HepG2 (cell line): ENCODE measurements around the gene ATP6V1F. TPM values are rescaled to one million over a fixed set of nuclear protein-coding genes. Genes with fewer than 3 reads are reported as not detected.

Experiments
- ATAC-seq: fragments of 200-7000 bp; cut with Tn5 transposase; 3 replicates; pipeline ENCODE4 v1.9.1; 2020; ENCODE audit warnings: mild to moderate bottlenecking, moderate library complexity
- BruUV-seq: library from RNA; stranded (reverse); fragments of 400-500 nt; replicated peaks from 2 replicates; lab custom pipeline; 2021; lab: Mats Ljungman, UMichigan
- CTCF ChIA-PET: fragments of 300-600 bp; formaldehyde crosslinking; extraction: SDS; loops from one replicate; lab custom pipeline; 2021; ENCODE audit warnings: low total read pairs, inconsistent platforms, low intra/inter-chr PET ratio; lab: Yijun Ruan, JAX
- POLR2A ChIA-PET: fragments of 350-600 bp; sonication (Branson Sonifier 250); formaldehyde crosslinking; loops from one replicate; lab custom pipeline; 2020; ENCODE audit warnings: antibody characterized with exemption, inconsistent platforms; lab: Yijun Ruan, JAX
- DNase-seq: peaks from one replicate; pipeline ENCODE4 v3.0.0-alpha.2; 2015; ENCODE audit warnings: low spot score
- FAIRE-seq: peaks from 3 replicates; lab custom pipeline; 2011; peaks lifted over from hg19 to GRCh38; lab: Jason Lieb, UNC
- H2AFZ ChIP-seq: one replicate; pipeline ENCODE4 v1.6.1; 2011; ENCODE audit warnings: low read length, inconsistent platforms
- H3K27ac ChIP-seq: fragments of 300-600 bp; 3 replicates; pipeline ENCODE4 v1.8.0; 2011; ENCODE audit warnings: mixed run types, mild to moderate bottlenecking, mixed read lengths, low read length, inconsistent platforms; ENCODE audit not compliant: insufficient read depth; ENCODE audit errors: extremely low read length
- H3K27me3 ChIP-seq, 2 experiments: fragments of 200-600 bp in 1 of 2; 2 replicates in 1 of 2; 3 replicates in 1 of 2; pipeline versions ENCODE4 v1.6.0 to v1.8.0; 2011; ENCODE audit warnings: low read length in 2 of 2, mild to moderate bottlenecking in 2 of 2, moderate library complexity in 2 of 2, inconsistent platforms in 1 of 2; ENCODE audit not compliant: insufficient read depth in 2 of 2, control insufficient read depth in 1 of 2
- H3K36me3 ChIP-seq, 2 experiments: fragments of 200-600 bp in 1 of 2; replicated peaks in 1 of 2; 2 replicates in 1 of 2; 3 replicates in 1 of 2; pipeline versions ENCODE4 v1.5.1 to v1.8.0; 2011; ENCODE audit warnings: low read length in 2 of 2, inconsistent platforms in 1 of 2; ENCODE audit not compliant: insufficient read depth in 2 of 2, control insufficient read depth in 1 of 2
- H3K4me1 ChIP-seq: 2 replicates; pipeline ENCODE4 v1.5.1; 2012; ENCODE audit warnings: low read length, inconsistent platforms; ENCODE audit not compliant: insufficient read depth
- H3K4me2 ChIP-seq: 2 replicates; pipeline ENCODE4 v1.6.0; 2011; ENCODE audit warnings: low read depth, low read length, inconsistent platforms
- H3K4me3 ChIP-seq, 3 experiments: fragments of 200-600 bp in 1 of 3; sonication (generic), shearing (Covaris generic) in 1 of 3; replicated peaks in 1 of 3; 2 replicates each; pipeline ENCODE4 v1.5.1; 2011 to 2016; ENCODE audit warnings: low read length in 3 of 3, inconsistent platforms in 2 of 3, low read depth in 2 of 3, mild to moderate bottlenecking in 2 of 3, control low read depth in 1 of 3, mixed read lengths in 1 of 3; ENCODE audit not compliant: insufficient read depth in 1 of 3
- H3K79me2 ChIP-seq: one replicate; pipeline ENCODE4 v1.6.1; 2011; ENCODE audit warnings: low read length, inconsistent platforms; ENCODE audit not compliant: insufficient read depth
- H3K9ac ChIP-seq: 2 replicates; pipeline ENCODE4 v1.6.0; 2011; ENCODE audit warnings: mild to moderate bottlenecking, low read depth, low read length, inconsistent platforms; ENCODE audit not compliant: insufficient read depth
- H3K9me3 ChIP-seq: 2 replicates; pipeline ENCODE4 v1.5.1; 2012; ENCODE audit warnings: mild to moderate bottlenecking, low read length
- H4K20me1 ChIP-seq: 2 replicates; pipeline ENCODE4 v1.6.0; 2011; ENCODE audit warnings: inconsistent platforms, mild to moderate bottlenecking, low read length, moderate library complexity; ENCODE audit not compliant: insufficient read depth
- ATRX ChIP-seq: sonication (generic); formaldehyde crosslinking; IDR thresholded peaks from 2 replicates; pipeline ENCODE4 v1.4.0; 2020; ENCODE audit warnings: missing genetic modification reagents, borderline replicate concordance
- FOXP4 ChIP-seq: sonication (generic); formaldehyde crosslinking; IDR thresholded peaks from 2 replicates; pipeline ENCODE4 v1.4.0; 2020; ENCODE audit warnings: missing genetic modification reagents
- GMEB2 ChIP-seq: IDR thresholded peaks from 2 replicates; pipeline ENCODE4 v1.6.1; 2016; ENCODE audit warnings: missing biosample characterization, missing genetic modification reagents, low read depth
- NFIC ChIP-seq: IDR thresholded peaks from 2 replicates; pipeline ENCODE4 v1.6.1; 2012; ENCODE audit warnings: mild to moderate bottlenecking, low read length, inconsistent platforms
- POGZ ChIP-seq: sonication (generic); formaldehyde crosslinking; IDR thresholded peaks from 2 replicates; pipeline ENCODE4 v1.4.0; 2020; ENCODE audit warnings: mild to moderate bottlenecking, missing genetic modification reagents
- RBM39 ChIP-seq: fragments of 200-400 bp; formaldehyde crosslinking; IDR thresholded peaks from one replicate; pipeline ENCODE4 v1.6.1; 2018; ENCODE audit warnings: antibody characterized with exemption, mild to moderate bottlenecking, low read depth, low read length; ENCODE audit not compliant: poor library complexity, severe bottlenecking
- REPIN1 ChIP-seq: sonication (generic); formaldehyde crosslinking; IDR thresholded peaks from 2 replicates; pipeline ENCODE4 v1.8.0; 2022; ENCODE audit warnings: missing genetic modification reagents, low read depth, mild to moderate bottlenecking, borderline replicate concordance
- SMC3 ChIP-seq: IDR thresholded peaks from 2 replicates; pipeline ENCODE4 v1.6.1; 2011; ENCODE audit warnings: low read length, improper control_type of control experiment
- SP140L ChIP-seq: sonication (generic); formaldehyde crosslinking; IDR thresholded peaks from 2 replicates; pipeline ENCODE4 v1.4.0; 2020; ENCODE audit warnings: missing genetic modification reagents, borderline replicate concordance
- SRSF4 ChIP-seq: fragments of 200-400 bp; formaldehyde crosslinking; IDR thresholded peaks from one replicate; pipeline ENCODE4 v1.6.1; 2018; ENCODE audit warnings: mild to moderate bottlenecking, low read depth, low read length, moderate library complexity; ENCODE audit not compliant: poor library complexity, severe bottlenecking
- TCF7 ChIP-seq: sonication (generic); IDR thresholded peaks from 2 replicates; pipeline ENCODE4 v1.6.1; 2016; ENCODE audit warnings: antibody characterized with exemption, low read depth
- ZNF10 ChIP-seq: sonication (generic); formaldehyde crosslinking; IDR thresholded peaks from 2 replicates; pipeline ENCODE4 v1.4.0; 2020; ENCODE audit warnings: mild to moderate bottlenecking, low read depth, missing genetic modification reagents, borderline replicate concordance
- ZNF101 ChIP-seq: sonication (generic); formaldehyde crosslinking; IDR thresholded peaks from 2 replicates; pipeline ENCODE4 v1.4.0; 2020; ENCODE audit warnings: mild to moderate bottlenecking, low read depth, missing genetic modification reagents, borderline replicate concordance
- ZNF512B ChIP-seq: sonication (generic); formaldehyde crosslinking; IDR thresholded peaks from 2 replicates; pipeline ENCODE4 v1.5.1; 2020; ENCODE audit warnings: missing genetic modification reagents, mild to moderate bottlenecking, borderline replicate concordance
- ZNF576 ChIP-seq: sonication (generic); formaldehyde crosslinking; IDR thresholded peaks from 2 replicates; pipeline ENCODE4 v1.4.0; 2020; ENCODE audit warnings: mild to moderate bottlenecking, missing genetic modification reagents
- ZNF841 ChIP-seq: sonication (generic); formaldehyde crosslinking; IDR thresholded peaks from 2 replicates; pipeline ENCODE4 v1.8.1; 2023; ENCODE audit warnings: missing genetic modification reagents, borderline replicate concordance
- ZNF850 ChIP-seq: sonication (generic); formaldehyde crosslinking; conservative IDR thresholded peaks from 2 replicates; pipeline ENCODE4 v1.9.0; 2021; ENCODE audit warnings: mild to moderate bottlenecking, missing genetic modification reagents
- WGBS: methylation state at CpG from one replicate; pipeline ENCODE4 v1.1.6; 2017; ENCODE audit warnings: low lambda C conversion rate; 5-methylcytosine and 5-hydroxymethylcytosine counted together
- in situ Hi-C: cut with HindIII; loops from 2 replicates; pipeline ENCODE4 v1.10.0; 2017; ENCODE audit warnings: low pct_unique_long_range_greater_than_20kb; ENCODE audit not compliant: extremely low pct_ligation_motif_present
- intact Hi-C: fragments of 100-400 bp; cut with micrococcal nuclease; formaldehyde crosslinking; loops from one replicate; pipeline ENCODE4 v1.10.0; 2022; ENCODE audit not compliant: unreplicated experiment
- polyA plus RNA-seq, 8 experiments: library from polyadenylated mRNA; depleted of rRNA in 3 of 8; stranded (reverse) in 7 of 8; unstranded in 1 of 8; fragments of >200 nt; fragmentation: Illumina TruSeq in 4 of 8; extraction: Trizol in 4 of 8; gene quantifications; 2 replicates each; pipeline versions ENCODE4 v1.2.1 to v1.2.3, GENCODE V29; 2011 to 2016; ENCODE audit warnings: low read depth in 4 of 8, missing spikeins in 1 of 8, mixed read lengths in 1 of 8; ENCODE audit not compliant: insufficient read depth in 1 of 8
- total RNA-seq, 5 experiments: library from RNA; depleted of rRNA; stranded (reverse); fragments of >200 nt; fragmentation: Illumina TruSeq; extraction: Trizol; gene quantifications; 2 replicates each; pipeline ENCODE4 v1.2.3, GENCODE V29; 2016; ENCODE audit warnings: low read depth in 1 of 5

ATP6V1F gene
- total and polyA plus RNA-seq, 2 of the 13 experiments (the other 11 are each of a cell fraction or from before 2014, with no cell fraction given), result 87.2 to 132 TPM

- Histone ChIP-seq H3K27me3 (peaks cover 0 to 2% of the 10 kb centered on the region in 2 experiments; a peak in 1 of 5 replicates), H3K9ac (no peak overlapping the region), H3K4me1 (peaks cover 39% of the 10 kb centered on the region), H4K20me1 (no peaks in the 10 kb centered on the region; the same call in 1 of the 2 replicates), H3K79me2 (peaks cover 11% of the 10 kb centered on the region), H3K4me2 (no peak overlapping the region), H3K9me3 (no peaks in the 10 kb centered on the region), H2AFZ (no peak overlapping the region), H3K36me3 (peaks cover 0 to 5% of the 10 kb centered on the region in 2 experiments; a peak in 2 of 5 replicates), H3K27ac (no peak overlapping the region), H3K4me3 (no peak overlapping the region)
- no peak for DNase-seq
- ChIA-PET POLR2A (no interaction called here), CTCF (no interaction called here)
- intact Hi-C loops (loop anchor here (10.0 kb wide), 1 partner anchor 81 kb away; no protein-coding TSS in a partner anchor), in situ Hi-C loops (no loop called here)
- 96% methylated on average over 10 of the region's 12 CpGs for WGBS
- no peak for TF ChIP-seq ZNF576
- TF ChIP-seq FOXP4, result no peak
- no peak for TF ChIP-seq SP140L
- no peak for TF ChIP-seq GMEB2 (CRISPR knock-in tag)
- TF ChIP-seq TCF7, result no peak
- no peak for TF ChIP-seq RBM39
- no peak for TF ChIP-seq ZNF841 (CRISPR knock-in tag)
- no peak for TF ChIP-seq ATRX (CRISPR knock-in tag)
- no peak for TF ChIP-seq ZNF101 (CRISPR knock-in tag)
- TF ChIP-seq REPIN1 (CRISPR knock-in tag), result no peak
- no peak for TF ChIP-seq ZNF10
- TF ChIP-seq POGZ, result no peak
- no peak for TF ChIP-seq SMC3
- no peak for TF ChIP-seq ZNF850
- TF ChIP-seq SRSF4, result no peak
- TF ChIP-seq NFIC, result no peak
- TF ChIP-seq ZNF512B, result no peak
- FAIRE-seq, result no peak
- no TSS peak for BruUV-seq
- no peak for ATAC-seq
These were observed 2.6 kb downstream of the ATP6V1F start for GRCh38 chr7:128865303-128865702.
